GM12891 (cell line): Measurements from ENCODE around the gene SFMBT2.

Source experiments
- POLR2A ChIP-seq: IDR thresholded peaks from 2 replicates; pipeline ENCODE4 v1.6.1; 2011; ENCODE audit warnings: low read depth, low read length, control low read depth
- POLR2AphosphoS5 ChIP-seq: IDR thresholded peaks from 2 replicates; pipeline ENCODE4 v1.6.1; 2011; ENCODE audit warnings: low read depth, low read length, control low read depth

DNA sequence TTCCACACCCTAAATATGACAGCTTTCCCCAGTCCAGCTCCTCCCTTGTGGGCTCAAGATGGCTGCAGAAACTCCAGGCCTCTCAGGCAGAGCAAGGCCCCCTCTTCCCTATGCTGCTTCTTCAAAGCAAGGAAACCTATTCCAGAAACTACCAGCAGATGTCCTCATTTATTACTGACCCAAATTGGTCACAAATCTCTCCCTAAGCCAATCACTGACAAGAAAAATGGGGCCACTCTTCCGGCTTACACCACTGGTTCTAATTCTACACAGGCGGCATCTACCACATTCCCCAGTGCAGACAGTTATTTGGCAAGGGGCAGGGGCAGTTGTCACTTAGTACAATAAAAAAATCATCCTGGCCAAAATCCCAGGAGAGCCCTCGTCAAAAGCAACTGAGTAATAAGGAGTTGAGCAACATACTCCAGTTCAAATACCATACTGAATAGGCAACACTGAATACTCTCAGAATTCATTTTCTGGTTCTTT, 150.4 kb downstream of the SFMBT2 start:
- TF ChIP-seq POLR2A = no peak
- TF ChIP-seq POLR2AphosphoS5 = no peak
